Gastroesophageal sphincter (tissue), 3 donors: ENCODE data around the gene SIAH2.

Experiments used
- CTCF ChIP-seq, 4 experiments: fragments of 200-600 bp in 2 of 4; fragments of 450-650 bp in 2 of 4; sonication (generic) in 1 of 4; IDR thresholded peaks; one replicate each; pipeline ENCODE4 v1.5.1; 2017 to 2019; ENCODE audit warnings: antibody characterized with exemption in 4 of 4, mild to moderate bottlenecking in 2 of 4, moderate library complexity in 2 of 4
- POLR2A ChIP-seq, 2 donors: fragments of 450-650 bp; IDR thresholded peaks; one replicate each; pipeline ENCODE4 v1.6.1; 2017; ENCODE audit warnings: antibody characterized with exemption in 2 of 2, mild to moderate bottlenecking in 2 of 2, moderate library complexity in 1 of 2
- POLR2AphosphoS5 ChIP-seq: sonication (generic); formaldehyde crosslinking; IDR thresholded peaks from one replicate; pipeline ENCODE4 v1.6.1; 2017; ENCODE audit warnings: antibody characterized with exemption

GRCh38 chr3:150757364-150757763, 5.6 kb downstream of the SIAH2 start:
- no peak for TF ChIP-seq CTCF (IDR thresholded peaks at IDR 0.05)
- no peak for TF ChIP-seq POLR2AphosphoS5
- TF ChIP-seq POLR2A (IDR thresholded peaks at IDR 0.05) = no peak
